Hepatocyte (in vitro differentiated cells): ENCODE results near the gene MCM7. TPM values are rescaled to one million over a fixed set of nuclear protein-coding genes. Genes with fewer than 3 reads are reported as not detected.

Source experiments
- DNase-seq: peaks from one replicate; pipeline ENCODE4 v3.0.0-alpha.2; 2016; ENCODE audit warnings: low spot score
- H2AFZ ChIP-seq: fragments of 200-600 bp; sonication (generic); 2 replicates; pipeline ENCODE4 v1.6.0; 2016; ENCODE audit warnings: antibody characterized with exemption, mild to moderate bottlenecking
- H3K27ac ChIP-seq: fragments of 200-600 bp; sonication (generic); 2 replicates; pipeline ENCODE4 v1.5.1; 2016; ENCODE audit warnings: mild to moderate bottlenecking
- H3K27me3 ChIP-seq: fragments of 200-600 bp; sonication (generic); 2 replicates; pipeline ENCODE4 v1.6.1; 2016
- H3K36me3 ChIP-seq: fragments of 200-600 bp; sonication (generic); replicated peaks from 2 replicates; pipeline ENCODE4 v1.5.1; 2016; ENCODE audit warnings: low read depth; ENCODE audit not compliant: insufficient read depth
- H3K4me1 ChIP-seq: fragments of 200-600 bp; sonication (generic); 2 replicates; pipeline ENCODE4 v1.5.1; 2016; ENCODE audit warnings: mild to moderate bottlenecking, moderate library complexity; ENCODE audit not compliant: insufficient read depth
- H3K4me2 ChIP-seq: fragments of 200-600 bp; sonication (generic); 2 replicates; pipeline ENCODE4 v1.6.0; 2016
- H3K4me3 ChIP-seq: fragments of 200-600 bp; sonication (generic); 2 replicates; pipeline ENCODE4 v1.5.1; 2016; ENCODE audit warnings: mild to moderate bottlenecking
- H3K79me2 ChIP-seq: fragments of 200-600 bp; sonication (generic); 2 replicates; pipeline ENCODE4 v1.6.0; 2017; ENCODE audit warnings: mild to moderate bottlenecking
- H3K9me2 ChIP-seq: fragments of 200-600 bp; sonication (generic); replicated peaks from 2 replicates; pipeline ENCODE4 v1.6.0; 2017; ENCODE audit warnings: mild to moderate bottlenecking; ENCODE audit not compliant: insufficient read depth
- H3K9me3 ChIP-seq: fragments of 200-600 bp; sonication (generic); 2 replicates; pipeline ENCODE4 v1.5.1; 2016; ENCODE audit warnings: low read depth, mild to moderate bottlenecking
- H4K20me1 ChIP-seq: fragments of 200-600 bp; sonication (generic); 2 replicates; pipeline ENCODE4 v1.6.0; 2016; ENCODE audit warnings: mild to moderate bottlenecking; ENCODE audit not compliant: insufficient read depth, poor library complexity, severe bottlenecking
- EZH2 ChIP-seq: fragments of 200-600 bp; sonication (generic); IDR thresholded peaks from 2 replicates; pipeline ENCODE4 v1.6.1; 2016; ENCODE audit warnings: antibody characterized with exemption, mild to moderate bottlenecking, borderline replicate concordance
- EZH2phosphoT487 ChIP-seq: fragments of 200-600 bp; sonication (generic); IDR thresholded peaks from one replicate; pipeline ENCODE4 v1.6.1; 2018; ENCODE audit warnings: antibody characterized with exemption, mild to moderate bottlenecking, low read depth, moderate library complexity; ENCODE audit not compliant: unreplicated experiment, severe bottlenecking
- WGBS: methylation state at CpG from one replicate; pipeline ENCODE4 v1.1.6; 2016; ENCODE audit warnings: low lambda C conversion rate; ENCODE audit errors: missing lambda C conversion rate; 5-methylcytosine and 5-hydroxymethylcytosine counted together
- polyA plus RNA-seq: library from polyadenylated mRNA; unstranded; fragments of >200 nt; fragmentation: Nextera tagmentation; extraction: Ambion mirVana; gene quantifications from 2 replicates; pipeline ENCODE4 v1.2.1, GENCODE V29; 2016
- total RNA-seq: library from RNA; depleted of rRNA; stranded (reverse); fragments of >200 nt; gene quantifications from 2 replicates; pipeline ENCODE4 v1.2.3, GENCODE V29; 2014
- TF ChIP-seq, protein P1 (sequence below): fragments of 200-600 bp; sonication (generic); IDR thresholded peaks from 2 replicates; pipeline ENCODE4 v1.5.1; 2016; ENCODE audit warnings: antibody characterized with exemption, mild to moderate bottlenecking; ENCODE audit not compliant: poor library complexity

The MCM7 gene
- total and polyA plus RNA-seq, 2 experiments from 2014 or later = 42.1 to 49.3 TPM

DNA sequence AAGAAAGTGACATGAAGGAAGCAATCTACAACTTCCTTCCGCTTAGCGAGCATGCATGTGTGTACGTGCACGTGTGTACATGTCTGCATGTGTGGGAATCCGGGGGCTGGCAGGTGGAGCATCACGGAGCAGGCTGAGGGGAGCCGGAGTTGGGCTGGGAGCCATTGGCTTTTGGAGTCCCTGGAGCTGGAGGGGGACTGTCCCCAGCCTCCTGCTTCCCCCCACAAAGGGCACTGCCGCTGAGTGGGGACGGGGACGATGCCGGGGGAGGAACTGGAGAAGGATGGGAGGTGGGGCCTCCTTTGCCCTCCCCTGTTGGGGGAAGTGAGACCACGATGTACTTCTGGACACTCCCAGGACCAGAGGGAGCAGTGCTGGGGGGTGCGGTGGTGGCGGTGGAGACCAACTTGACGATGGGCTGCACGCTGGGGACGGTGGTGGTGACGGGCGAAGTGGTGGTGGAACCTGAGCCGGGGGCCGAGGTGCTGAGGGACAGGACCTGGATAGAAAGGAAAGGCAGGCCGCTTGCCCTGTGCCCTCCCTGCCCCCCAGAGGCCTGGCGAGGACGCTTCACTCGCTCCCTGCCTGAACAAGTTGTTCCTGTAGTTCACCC lies 6.0 kb upstream of the MCM7 start:
- TF ChIP-seq, protein P1, sequence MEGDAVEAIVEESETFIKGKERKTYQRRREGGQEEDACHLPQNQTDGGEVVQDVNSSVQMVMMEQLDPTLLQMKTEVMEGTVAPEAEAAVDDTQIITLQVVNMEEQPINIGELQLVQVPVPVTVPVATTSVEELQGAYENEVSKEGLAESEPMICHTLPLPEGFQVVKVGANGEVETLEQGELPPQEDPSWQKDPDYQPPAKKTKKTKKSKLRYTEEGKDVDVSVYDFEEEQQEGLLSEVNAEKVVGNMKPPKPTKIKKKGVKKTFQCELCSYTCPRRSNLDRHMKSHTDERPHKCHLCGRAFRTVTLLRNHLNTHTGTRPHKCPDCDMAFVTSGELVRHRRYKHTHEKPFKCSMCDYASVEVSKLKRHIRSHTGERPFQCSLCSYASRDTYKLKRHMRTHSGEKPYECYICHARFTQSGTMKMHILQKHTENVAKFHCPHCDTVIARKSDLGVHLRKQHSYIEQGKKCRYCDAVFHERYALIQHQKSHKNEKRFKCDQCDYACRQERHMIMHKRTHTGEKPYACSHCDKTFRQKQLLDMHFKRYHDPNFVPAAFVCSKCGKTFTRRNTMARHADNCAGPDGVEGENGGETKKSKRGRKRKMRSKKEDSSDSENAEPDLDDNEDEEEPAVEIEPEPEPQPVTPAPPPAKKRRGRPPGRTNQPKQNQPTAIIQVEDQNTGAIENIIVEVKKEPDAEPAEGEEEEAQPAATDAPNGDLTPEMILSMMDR = no peak
- TF ChIP-seq EZH2phosphoT487 = no peak
- TF ChIP-seq EZH2 = no peak
- 95% methylated on average over 23 of the region's 25 CpGs for WGBS
- Histone ChIP-seq H3K9me3 (no peaks in the 10 kb centered on the region), H3K27me3 (no peaks in the 10 kb centered on the region), H2AFZ (no peak overlapping the region), H3K9me2 (no peaks in the 10 kb centered on the region), H3K4me3 (no peak overlapping the region), H3K79me2 (peaks cover 9% of the 10 kb centered on the region), H3K27ac (no peak overlapping the region), H4K20me1 (no peaks in the 10 kb centered on the region), H3K4me1 (no peaks in the 10 kb centered on the region), H3K36me3 (no peaks in the 10 kb centered on the region), H3K4me2 (no peak overlapping the region)
- no peak for DNase-seq

DNA sequence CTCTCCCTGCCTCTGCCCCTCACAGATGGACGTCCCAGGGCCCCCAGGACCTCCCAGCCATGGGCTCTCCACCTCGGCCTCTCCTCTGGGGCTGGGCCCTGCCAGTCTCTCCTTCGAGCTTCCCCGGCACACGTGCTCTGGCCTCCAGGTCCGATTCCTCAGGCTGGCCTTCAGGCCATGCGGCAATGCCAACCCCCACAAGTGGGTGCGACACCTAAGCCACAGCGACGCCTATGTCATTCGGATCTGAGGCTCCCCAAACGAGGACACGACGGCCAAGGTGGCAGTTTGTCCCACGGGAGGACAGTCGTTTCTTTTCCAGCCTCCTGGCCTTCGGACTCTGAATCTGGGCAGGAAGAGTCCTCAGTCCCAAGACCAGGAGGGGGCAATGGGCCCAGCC lies 5.4 kb upstream of the MCM7 start:
- no peaks in the 10 kb centered on the region for H3K36me3 ChIP-seq
- no peaks in the 10 kb centered on the region for H3K9me3 ChIP-seq
- H3K27ac ChIP-seq = no peak overlapping the region
- no peaks in the 10 kb centered on the region for H3K9me2 ChIP-seq
- TF ChIP-seq EZH2 = no peak
- TF ChIP-seq, protein P1 = no peak
- no peak for TF ChIP-seq EZH2phosphoT487
- H3K27me3 ChIP-seq = no peaks in the 10 kb centered on the region
- H4K20me1 ChIP-seq = no peaks in the 10 kb centered on the region
- H3K4me2 ChIP-seq = no peak overlapping the region
- DNase-seq = no peak
- peaks cover 9% of the 10 kb centered on the region for H3K79me2 ChIP-seq
- no peak overlapping the region for H2AFZ ChIP-seq
- WGBS = 94% methylated on average over 15 of the region's 17 CpGs
- no peak overlapping the region for H3K4me3 ChIP-seq
- H3K4me1 ChIP-seq = no peaks in the 10 kb centered on the region

- no peak overlapping the region for H3K4me3 ChIP-seq
- peaks cover 9% of the 10 kb centered on the region for H3K79me2 ChIP-seq
- TF ChIP-seq, protein P1 = no peak
- TF ChIP-seq EZH2phosphoT487 (no peak), EZH2 (no peak)
- no peaks in the 10 kb centered on the region for H3K4me1 ChIP-seq
- 88% methylated on average over 4 of the region's 4 CpGs for WGBS
- no peak for DNase-seq
- H4K20me1 ChIP-seq = no peaks in the 10 kb centered on the region
- H3K27me3 ChIP-seq = no peaks in the 10 kb centered on the region
- H3K4me2 ChIP-seq = no peak overlapping the region
- H3K9me3 ChIP-seq = no peaks in the 10 kb centered on the region
- H3K9me2 ChIP-seq = no peaks in the 10 kb centered on the region
- no peak overlapping the region for H2AFZ ChIP-seq
- no peak overlapping the region for H3K27ac ChIP-seq
- H3K36me3 ChIP-seq = no peaks in the 10 kb centered on the region
Measured at GRCh38 chr7:100105534-100105933, 4.3 kb upstream of the MCM7 start.
